G401.6 (cell line): ENCODE results near the gene REN.

Experiments used
- FAIRE-seq: peaks from 2 replicates; lab custom pipeline; 2012; peaks lifted over from hg19 to GRCh38; lab: Jason Lieb, UNC

The REN gene

GRCh38 chr1:204106825-204107224 is 59.3 kb downstream of the REN start:
- FAIRE-seq = no peak

- no peak for FAIRE-seq
These were observed 61.0 kb downstream of the REN start for GRCh38 chr1:204105131-204105515.
